Measurements from ENCODE around the gene SIRPA.

DNA sequence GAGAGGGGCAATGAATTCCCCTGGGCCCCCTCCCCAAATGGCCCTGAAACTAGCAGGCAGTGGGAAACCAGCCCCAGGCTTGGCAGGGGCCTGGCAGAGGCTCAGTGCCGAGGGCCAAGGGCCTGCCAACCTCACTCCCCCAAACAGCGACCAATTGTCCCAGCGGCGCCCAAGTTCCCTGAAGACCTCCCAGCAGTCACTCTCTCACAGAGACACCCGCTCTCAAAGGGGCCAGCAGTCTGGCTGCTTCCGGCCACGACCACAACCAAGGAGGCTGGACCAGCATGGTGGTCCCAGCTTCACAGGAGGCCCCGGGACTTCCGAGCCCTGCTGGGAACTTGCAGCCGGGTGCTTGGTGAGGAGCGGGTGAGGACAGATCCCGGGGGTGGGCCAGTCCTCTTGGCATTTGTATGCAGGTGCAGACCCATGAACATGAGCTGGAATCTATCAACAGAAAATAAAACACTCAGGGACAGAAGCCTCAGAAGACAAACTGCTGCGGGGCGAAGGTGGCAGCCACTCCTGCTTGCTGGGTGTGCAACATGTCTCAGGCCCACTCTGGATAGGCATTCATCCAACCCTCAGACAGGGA, 17.5 kb upstream of the SIRPA start:
- TF ChIP-seq, protein P1, sequence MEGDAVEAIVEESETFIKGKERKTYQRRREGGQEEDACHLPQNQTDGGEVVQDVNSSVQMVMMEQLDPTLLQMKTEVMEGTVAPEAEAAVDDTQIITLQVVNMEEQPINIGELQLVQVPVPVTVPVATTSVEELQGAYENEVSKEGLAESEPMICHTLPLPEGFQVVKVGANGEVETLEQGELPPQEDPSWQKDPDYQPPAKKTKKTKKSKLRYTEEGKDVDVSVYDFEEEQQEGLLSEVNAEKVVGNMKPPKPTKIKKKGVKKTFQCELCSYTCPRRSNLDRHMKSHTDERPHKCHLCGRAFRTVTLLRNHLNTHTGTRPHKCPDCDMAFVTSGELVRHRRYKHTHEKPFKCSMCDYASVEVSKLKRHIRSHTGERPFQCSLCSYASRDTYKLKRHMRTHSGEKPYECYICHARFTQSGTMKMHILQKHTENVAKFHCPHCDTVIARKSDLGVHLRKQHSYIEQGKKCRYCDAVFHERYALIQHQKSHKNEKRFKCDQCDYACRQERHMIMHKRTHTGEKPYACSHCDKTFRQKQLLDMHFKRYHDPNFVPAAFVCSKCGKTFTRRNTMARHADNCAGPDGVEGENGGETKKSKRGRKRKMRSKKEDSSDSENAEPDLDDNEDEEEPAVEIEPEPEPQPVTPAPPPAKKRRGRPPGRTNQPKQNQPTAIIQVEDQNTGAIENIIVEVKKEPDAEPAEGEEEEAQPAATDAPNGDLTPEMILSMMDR (conservative IDR thresholded peaks at IDR 0.05) = no peak
- no peak for TF ChIP-seq ZFX (IDR thresholded peaks at IDR 0.05)

Measured in C4-2B (cell line).